MM.1S (cell line): ENCODE measurements around the gene WASF2.

Experiments used
- DNase-seq: peaks from one replicate; pipeline ENCODE4 v3.0.0-alpha.2; 2015
- H2AFZ ChIP-seq: fragments of 300-600 bp; sonication (generic); 2 replicates; pipeline ENCODE4 v1.6.0; 2016; ENCODE audit warnings: antibody characterized with exemption, low read length
- H3F3A ChIP-seq: fragments of 300-600 bp; sonication (generic); 2 replicates; pipeline ENCODE4 v1.6.1; 2016; ENCODE audit warnings: mild to moderate bottlenecking, antibody characterized with exemption, low read length, moderate library complexity, mixed read lengths; ENCODE audit not compliant: insufficient read depth
- H3K27ac ChIP-seq: fragments of 300-600 bp; sonication (generic); 2 replicates; pipeline ENCODE4 v1.5.1; 2016; ENCODE audit warnings: mild to moderate bottlenecking, low read length
- H3K27me3 ChIP-seq: fragments of 300-600 bp; sonication (generic); replicated peaks from 2 replicates; pipeline ENCODE4 v1.6.0; 2016; ENCODE audit warnings: low read length; ENCODE audit not compliant: insufficient read depth
- H3K36me3 ChIP-seq: fragments of 300-600 bp; sonication (generic); replicated peaks from 2 replicates; pipeline ENCODE4 v1.6.1; 2016; ENCODE audit warnings: mild to moderate bottlenecking, low read length, mixed read lengths; ENCODE audit not compliant: insufficient read depth
- H3K4me1 ChIP-seq: fragments of 300-600 bp; sonication (generic); 2 replicates; pipeline ENCODE4 v1.6.1; 2016; ENCODE audit warnings: low read length, mixed read lengths
- H3K4me2 ChIP-seq: fragments of 300-600 bp; sonication (generic); 2 replicates; pipeline ENCODE4 v1.6.0; 2016; ENCODE audit warnings: low read depth, low read length
- H3K4me3 ChIP-seq: fragments of 300-600 bp; sonication (generic); 2 replicates; pipeline ENCODE4 v1.5.1; 2016; ENCODE audit warnings: low read length, mixed read lengths
- H3K79me2 ChIP-seq: fragments of 300-600 bp; sonication (generic); 2 replicates; pipeline ENCODE4 v1.6.1; 2016; ENCODE audit warnings: mixed run types, low read length, mixed read lengths
- H3K9ac ChIP-seq: fragments of 300-600 bp; sonication (generic); 2 replicates; pipeline ENCODE4 v1.6.1; 2016; ENCODE audit warnings: low read length, mixed read lengths
- H3K9me2 ChIP-seq: fragments of 300-600 bp; sonication (generic); replicated peaks from 2 replicates; pipeline ENCODE4 v1.6.1; 2016; ENCODE audit warnings: mild to moderate bottlenecking, low read length, mixed read lengths; ENCODE audit not compliant: insufficient read depth
- H3K9me3 ChIP-seq: fragments of 300-600 bp; sonication (generic); replicated peaks from 2 replicates; pipeline ENCODE4 v1.6.1; 2016; ENCODE audit warnings: mild to moderate bottlenecking, low read length, mixed read lengths; ENCODE audit not compliant: insufficient read depth
- H4K20me1 ChIP-seq: fragments of 300-600 bp; sonication (generic); 2 replicates; pipeline ENCODE4 v1.6.1; 2016; ENCODE audit warnings: mild to moderate bottlenecking, low read length, moderate library complexity, mixed read lengths; ENCODE audit not compliant: insufficient read depth
- CTCF ChIP-seq: fragments of 300-600 bp; sonication (generic); IDR thresholded peaks from 2 replicates; pipeline ENCODE4 v1.5.1; 2016; ENCODE audit warnings: antibody characterized with exemption, low read length, mixed read lengths
- EZH2 ChIP-seq: fragments of 300-600 bp; sonication (generic); optimal IDR thresholded peaks from 2 replicates; pipeline ENCODE3; 2017; ENCODE audit warnings: low read depth, mild to moderate bottlenecking, antibody characterized with exemption, low read length, mixed read lengths
- EZH2phosphoT487 ChIP-seq: fragments of 300-600 bp; sonication (generic); IDR thresholded peaks from 2 replicates; pipeline ENCODE4 v1.6.1; 2018; ENCODE audit warnings: antibody characterized with exemption, low read length

The WASF2 gene

GRCh38 chr1:27489501-27489972, 430 bp downstream of the WASF2 start:
- Histone ChIP-seq H3K27ac (peak overlapping the region; percentile 79; the same call in 1 of the 2 replicates), H3K36me3 (no peaks in the 10 kb centered on the region; the same call in 1 of the 2 replicates), H3K4me1 (peaks cover 25% of the 10 kb centered on the region), H3K9me2 (no peaks in the 10 kb centered on the region), H3K9me3 (no peaks in the 10 kb centered on the region), H3K4me3 (peak overlapping the region; percentile 93), H3K9ac (peak overlapping the region; percentile 93), H3F3A (peaks cover 28% of the 10 kb centered on the region), H3K27me3 (no peaks in the 10 kb centered on the region), H3K79me2 (peaks cover 49% of the 10 kb centered on the region), H3K4me2 (peak overlapping the region; percentile 74), H4K20me1 (no peaks in the 10 kb centered on the region), H2AFZ (peak overlapping the region; percentile 51)
- TF ChIP-seq CTCF = no peak
- TF ChIP-seq EZH2phosphoT487 = no peak
- no peak for TF ChIP-seq EZH2
- DNase-seq = peak; percentile 28

GRCh38 chr1:27487966-27488884, 1.7 kb downstream of the WASF2 start:
- Histone ChIP-seq H3K79me2 (peaks cover 62% of the 10 kb centered on the region), H3K27me3 (no peaks in the 10 kb centered on the region), H4K20me1 (no peaks in the 10 kb centered on the region), H3K36me3 (no peaks in the 10 kb centered on the region; the same call in 1 of the 2 replicates), H2AFZ (no peak overlapping the region), H3K27ac (peak overlapping the region; percentile 19; the same call in 1 of the 2 replicates), H3K9me3 (no peaks in the 10 kb centered on the region), H3K4me3 (peak overlapping the region; percentile 93), H3K4me2 (peak overlapping the region; percentile 74), H3K9me2 (no peaks in the 10 kb centered on the region), H3K9ac (peak overlapping the region; percentile 93; the same call in 1 of the 2 replicates), H3K4me1 (peaks cover 25% of the 10 kb centered on the region), H3F3A (peaks cover 28% of the 10 kb centered on the region)
- DNase-seq = no peak
- no peak for TF ChIP-seq EZH2
- TF ChIP-seq EZH2phosphoT487 = no peak
- no peak for TF ChIP-seq CTCF

- Histone ChIP-seq H3K36me3 (peaks cover 3% of the 10 kb centered on the region; the same call in 1 of the 2 replicates), H4K20me1 (0 out of 2 replicates have a peak, but pooled peaks cover 4% of the 10 kb centered on the region), H3K79me2 (peaks cover 91% of the 10 kb centered on the region), H3K4me1 (peaks cover 10% of the 10 kb centered on the region), H3K4me2 (no peak overlapping the region), H3K4me3 (no peak overlapping the region), H3K27me3 (no peaks in the 10 kb centered on the region), H3K9me3 (no peaks in the 10 kb centered on the region), H3K9ac (no peak overlapping the region), H3K9me2 (no peaks in the 10 kb centered on the region), H2AFZ (no peak overlapping the region), H3K27ac (no peak overlapping the region), H3F3A (peaks cover 11% of the 10 kb centered on the region)
- TF ChIP-seq EZH2 = no peak
- TF ChIP-seq EZH2phosphoT487 = no peak
- no peak for TF ChIP-seq CTCF
- DNase-seq = no peak
These were observed 4.6 kb downstream of the WASF2 start for GRCh38 chr1:27485363-27485762.
